Loucy (cell line): ENCODE results near the gene CAMSAP3.

Experiments
- H2AFZ ChIP-seq: fragments of 200-600 bp; sonication (generic); 2 replicates; pipeline ENCODE4 v1.6.0; 2016; ENCODE audit warnings: antibody characterized with exemption, mild to moderate bottlenecking, low read length, moderate library complexity
- H3F3A ChIP-seq: fragments of 200-600 bp; 2 replicates; pipeline ENCODE4 v1.6.0; 2016; ENCODE audit warnings: antibody characterized with exemption, low read depth, mild to moderate bottlenecking
- H3K27me3 ChIP-seq: fragments of 200-600 bp; sonication (generic); 2 replicates; pipeline ENCODE4 v1.6.1; 2014; ENCODE audit warnings: low read length, mild to moderate bottlenecking; ENCODE audit not compliant: insufficient read depth, poor library complexity, severe bottlenecking
- H3K36me3 ChIP-seq: fragments of 200-600 bp; sonication (generic); 2 replicates; pipeline ENCODE4 v1.6.1; 2016; ENCODE audit warnings: low read length; ENCODE audit not compliant: insufficient read depth
- H3K4me1 ChIP-seq: fragments of 200-600 bp; sonication (generic); 2 replicates; pipeline ENCODE4 v1.5.1; 2014; ENCODE audit warnings: low read length, mild to moderate bottlenecking; ENCODE audit not compliant: insufficient read depth, poor library complexity, severe bottlenecking
- H3K4me2 ChIP-seq: fragments of 200-600 bp; sonication (generic); 2 replicates; pipeline ENCODE4 v1.6.0; 2014; ENCODE audit warnings: antibody characterized with exemption, low read length, low read depth, mild to moderate bottlenecking; ENCODE audit not compliant: poor library complexity, severe bottlenecking
- H3K4me3 ChIP-seq: fragments of 200-600 bp; sonication (generic); 2 replicates; pipeline ENCODE4 v1.5.1; 2014; ENCODE audit warnings: low read length, mild to moderate bottlenecking, mixed read lengths; ENCODE audit not compliant: poor library complexity, severe bottlenecking
- H3K79me2 ChIP-seq: fragments of 200-600 bp; sonication (generic); 2 replicates; pipeline ENCODE4 v1.6.1; 2014; ENCODE audit warnings: low read length; ENCODE audit not compliant: insufficient read depth
- H3K9ac ChIP-seq: fragments of 200-600 bp; sonication (generic); 2 replicates; pipeline ENCODE4 v1.6.0; 2014; ENCODE audit warnings: mild to moderate bottlenecking, low read depth, low read length, moderate library complexity; ENCODE audit not compliant: poor library complexity, severe bottlenecking
- H3K9me2 ChIP-seq: fragments of 200-600 bp; sonication (generic); replicated peaks from 2 replicates; pipeline ENCODE4 v1.6.1; 2016; ENCODE audit warnings: low read depth, low read length, mixed read lengths
- H3K9me3 ChIP-seq: fragments of 200-600 bp; sonication (generic); 2 replicates; pipeline ENCODE4 v1.6.1; 2014; ENCODE audit warnings: mild to moderate bottlenecking, antibody characterized with exemption, low read length, low read depth; ENCODE audit not compliant: insufficient read depth
- H4K20me1 ChIP-seq: fragments of 200-600 bp; sonication (generic); 2 replicates; pipeline ENCODE4 v1.6.0; 2014; ENCODE audit warnings: antibody characterized with exemption, low read length, mild to moderate bottlenecking; ENCODE audit not compliant: insufficient read depth, poor library complexity, severe bottlenecking
- EZH2phosphoT487 ChIP-seq: fragments of 200-600 bp; IDR thresholded peaks from 2 replicates; pipeline ENCODE4 v1.6.1; 2018; ENCODE audit warnings: antibody characterized with exemption, mild to moderate bottlenecking, moderate library complexity, borderline replicate concordance
- TF ChIP-seq, protein P1 (sequence below): fragments of 200-600 bp; sonication (generic); conservative IDR thresholded peaks from 2 replicates; pipeline ENCODE4 v1.5.1; 2014; ENCODE audit warnings: mild to moderate bottlenecking, antibody characterized with exemption, low read length

Gene CAMSAP3

DNA sequence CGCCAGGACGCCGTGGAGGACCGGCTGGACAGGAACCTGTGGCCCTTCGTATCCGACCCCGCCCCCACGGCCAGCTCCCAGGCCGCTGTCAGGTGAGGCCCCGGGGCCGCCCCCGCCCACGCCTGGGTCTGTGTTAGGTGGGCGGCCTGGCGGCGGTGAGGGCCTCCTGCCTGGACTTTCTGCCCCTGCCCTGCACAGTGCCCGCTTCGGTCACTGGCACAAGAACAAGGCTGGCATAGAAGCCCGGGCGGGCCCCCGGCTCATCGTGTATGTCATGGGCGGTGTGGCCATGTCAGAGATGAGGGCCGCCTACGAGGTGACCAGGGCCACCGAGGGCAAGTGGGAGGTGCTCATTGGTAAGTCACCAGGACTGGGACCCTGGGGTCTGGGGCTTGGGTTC lies 51.5 kb downstream of the CAMSAP3 start:
- Histone ChIP-seq H4K20me1 (no peaks in the 10 kb centered on the region), H3K9ac (no peak overlapping the region), H3F3A (no peaks in the 10 kb centered on the region), H3K9me2 (no peaks in the 10 kb centered on the region), H3K36me3 (no peaks in the 10 kb centered on the region), H3K4me1 (peaks cover under 1% of the 10 kb centered on the region), H3K27me3 (no peaks in the 10 kb centered on the region), H3K79me2 (no peaks in the 10 kb centered on the region), H3K9me3 (no peaks in the 10 kb centered on the region), H2AFZ (no peak overlapping the region), H3K4me3 (no peak overlapping the region), H3K4me2 (no peak overlapping the region)
- no peak for TF ChIP-seq EZH2phosphoT487
- TF ChIP-seq, protein P1, sequence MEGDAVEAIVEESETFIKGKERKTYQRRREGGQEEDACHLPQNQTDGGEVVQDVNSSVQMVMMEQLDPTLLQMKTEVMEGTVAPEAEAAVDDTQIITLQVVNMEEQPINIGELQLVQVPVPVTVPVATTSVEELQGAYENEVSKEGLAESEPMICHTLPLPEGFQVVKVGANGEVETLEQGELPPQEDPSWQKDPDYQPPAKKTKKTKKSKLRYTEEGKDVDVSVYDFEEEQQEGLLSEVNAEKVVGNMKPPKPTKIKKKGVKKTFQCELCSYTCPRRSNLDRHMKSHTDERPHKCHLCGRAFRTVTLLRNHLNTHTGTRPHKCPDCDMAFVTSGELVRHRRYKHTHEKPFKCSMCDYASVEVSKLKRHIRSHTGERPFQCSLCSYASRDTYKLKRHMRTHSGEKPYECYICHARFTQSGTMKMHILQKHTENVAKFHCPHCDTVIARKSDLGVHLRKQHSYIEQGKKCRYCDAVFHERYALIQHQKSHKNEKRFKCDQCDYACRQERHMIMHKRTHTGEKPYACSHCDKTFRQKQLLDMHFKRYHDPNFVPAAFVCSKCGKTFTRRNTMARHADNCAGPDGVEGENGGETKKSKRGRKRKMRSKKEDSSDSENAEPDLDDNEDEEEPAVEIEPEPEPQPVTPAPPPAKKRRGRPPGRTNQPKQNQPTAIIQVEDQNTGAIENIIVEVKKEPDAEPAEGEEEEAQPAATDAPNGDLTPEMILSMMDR = no peak

DNA sequence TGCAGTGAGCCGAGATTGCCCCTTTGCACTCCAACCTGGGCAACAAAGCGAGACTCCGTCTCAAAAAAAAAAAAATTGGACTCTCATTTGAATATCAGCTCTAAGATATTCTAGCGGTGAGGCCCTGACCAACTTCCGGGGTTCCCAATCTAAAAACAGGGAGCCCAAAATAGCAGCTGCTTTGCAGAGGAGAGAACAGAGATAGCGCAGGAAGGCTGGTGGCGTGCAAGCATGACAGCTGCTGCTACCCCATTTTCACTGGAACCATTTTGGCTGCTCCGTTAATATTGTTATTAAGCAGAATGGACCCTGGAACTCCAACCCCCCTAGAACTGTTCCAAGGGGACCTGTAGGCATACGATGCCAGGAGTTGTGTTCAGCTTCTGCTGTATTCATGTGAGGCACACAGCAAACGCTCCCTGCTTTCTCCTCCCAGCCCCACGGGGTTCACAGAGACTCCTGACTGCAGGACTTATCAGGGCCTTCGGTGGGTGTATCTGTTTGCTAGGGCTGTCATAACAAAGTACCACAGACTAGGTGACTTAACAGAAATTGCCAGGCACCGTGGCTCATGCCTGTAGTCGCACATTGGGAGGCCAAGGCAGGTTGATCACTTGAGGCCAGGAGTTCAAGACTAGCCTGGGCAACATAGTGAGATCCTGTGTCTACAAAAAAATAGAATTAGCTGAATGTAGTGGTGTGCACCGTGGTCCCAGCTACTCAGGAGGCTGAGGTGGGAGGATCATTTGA lies 52.8 kb downstream of the CAMSAP3 start:
- no peaks in the 10 kb centered on the region for H4K20me1 ChIP-seq
- no peak overlapping the region for H3K4me3 ChIP-seq
- H3K9ac ChIP-seq = no peak overlapping the region
- no peaks in the 10 kb centered on the region for H3K36me3 ChIP-seq
- peaks cover 4% of the 10 kb centered on the region for H3K4me1 ChIP-seq
- no peaks in the 10 kb centered on the region for H3F3A ChIP-seq
- no peaks in the 10 kb centered on the region for H3K9me2 ChIP-seq
- no peaks in the 10 kb centered on the region for H3K79me2 ChIP-seq
- no peaks in the 10 kb centered on the region for H3K9me3 ChIP-seq
- TF ChIP-seq, protein P1 = no peak
- TF ChIP-seq EZH2phosphoT487 = no peak
- no peaks in the 10 kb centered on the region for H3K27me3 ChIP-seq
- no peak overlapping the region for H3K4me2 ChIP-seq
- no peak overlapping the region for H2AFZ ChIP-seq

DNA sequence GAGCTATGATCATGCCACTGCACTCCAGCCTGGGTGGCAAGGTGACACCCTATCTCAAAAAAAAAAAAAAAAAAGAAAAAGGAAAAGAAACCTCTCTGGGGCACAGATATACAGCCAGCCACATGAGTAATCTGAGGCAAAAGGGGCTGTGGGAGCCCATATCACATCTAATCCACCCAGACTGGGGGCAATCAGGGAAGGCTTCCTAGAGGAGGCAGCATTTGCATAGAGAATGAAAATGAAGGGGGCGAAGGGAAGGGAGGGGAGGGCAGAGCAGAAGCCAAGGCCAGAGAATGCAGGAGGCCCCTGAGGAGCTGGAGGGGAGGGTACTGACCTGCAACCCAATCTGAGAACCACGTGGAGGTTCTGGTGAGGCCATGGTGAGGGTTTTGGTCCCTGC lies 54.5 kb downstream of the CAMSAP3 start:
- Histone ChIP-seq H3K36me3 (no peaks in the 10 kb centered on the region), H3K4me3 (no peak overlapping the region), H3F3A (no peaks in the 10 kb centered on the region), H3K79me2 (no peaks in the 10 kb centered on the region), H3K9me3 (no peaks in the 10 kb centered on the region), H3K9me2 (no peaks in the 10 kb centered on the region), H2AFZ (no peak overlapping the region), H3K4me2 (no peak overlapping the region), H3K4me1 (peaks cover 4% of the 10 kb centered on the region), H3K27me3 (no peaks in the 10 kb centered on the region), H4K20me1 (no peaks in the 10 kb centered on the region), H3K9ac (no peak overlapping the region)
- no peak for TF ChIP-seq EZH2phosphoT487
- TF ChIP-seq, protein P1 = no peak
